HFF-Myc (cell line): ENCODE measurements around the gene ANXA11.
"Not testable (repeated sequence)": the region's sequence is repeated elsewhere in the genome, so short reads cannot be mapped to it uniquely, and the experiment has no call there.

Source experiments
- DNase-seq: peaks from one replicate; pipeline ENCODE4 v3.0.0-alpha.2; 2011; ENCODE audit warnings: low read depth; ENCODE audit errors: extremely low read depth
- H3K4me3 ChIP-seq: replicated peaks from 2 replicates; pipeline ENCODE4 v1.5.1; 2011; ENCODE audit warnings: low read depth, mild to moderate bottlenecking, control low read depth, low read length
- CTCF ChIP-seq: IDR thresholded peaks from 2 replicates; pipeline ENCODE4 v1.5.1; 2012; ENCODE audit warnings: mild to moderate bottlenecking, low read depth, low read length, control low read depth; ENCODE audit errors: missing control alignments

ANXA11 gene

GRCh38 chr10:80204677-80205476 is 460 bp downstream of the ANXA11 start:
- peak overlapping the region; percentile 85 for H3K4me3 ChIP-seq
- TF ChIP-seq CTCF = no peak
- DNase-seq = no peak

- DNase-seq = no peak
- peak overlapping the region; percentile 85 for H3K4me3 ChIP-seq
- no peak for TF ChIP-seq CTCF
Measured at GRCh38 chr10:80203835-80204676, 1.3 kb downstream of the ANXA11 start.

GRCh38 chr10:80202934-80203834 is 2.2 kb downstream of the ANXA11 start:
- peak; percentile 42 for DNase-seq
- TF ChIP-seq CTCF = peak; percentile 33
- H3K4me3 ChIP-seq = peak overlapping the region; percentile 85

- H3K4me3 ChIP-seq = peak overlapping the region; percentile 85; the same call in 1 of the 2 replicates
- DNase-seq = not testable (repeated sequence)
Measured at GRCh38 chr10:80202530-80202929, 2.8 kb downstream of the ANXA11 start.

- no peak overlapping the region for H3K4me3 ChIP-seq
- no peak for DNase-seq
- no peak for TF ChIP-seq CTCF
Measured at GRCh38 chr10:80201608-80202141, 3.7 kb downstream of the ANXA11 start.

- no peak for TF ChIP-seq CTCF
- H3K4me3 ChIP-seq = no peak overlapping the region
- no peak for DNase-seq
Measured at GRCh38 chr10:80200687-80201086, 4.7 kb downstream of the ANXA11 start.
